OCI-LY1 (cell line): ENCODE results near the gene SRMS.
A peak's percentile ranks its signal among the peaks of the same experiment; 100 is the strongest.

Source experiments
- H2AFZ ChIP-seq: fragments of 200-600 bp; sonication (generic), shearing (Covaris generic); 2 replicates; pipeline ENCODE4 v1.6.0; 2014; ENCODE audit warnings: antibody characterized with exemption, mild to moderate bottlenecking, low read length
- H3F3A ChIP-seq: fragments of 200-600 bp; sonication (generic), shearing (Covaris generic); 2 replicates; pipeline ENCODE4 v1.6.0; 2014; ENCODE audit warnings: mild to moderate bottlenecking, antibody characterized with exemption, low read length, moderate library complexity; ENCODE audit not compliant: insufficient read depth
- H3K27ac ChIP-seq: fragments of 200-600 bp; sonication (generic); 2 replicates; pipeline ENCODE4 v1.5.1; 2014; ENCODE audit warnings: low read length, mixed run types, mild to moderate bottlenecking, low read depth; ENCODE audit not compliant: poor library complexity, severe bottlenecking
- H3K27me3 ChIP-seq: fragments of 200-600 bp; sonication (generic); 2 replicates; pipeline ENCODE4 v1.6.0; 2014; ENCODE audit warnings: antibody characterized with exemption, mild to moderate bottlenecking, low read length, moderate library complexity; ENCODE audit not compliant: insufficient read depth
- H3K36me3 ChIP-seq: fragments of 200-600 bp; sonication (generic); 2 replicates; pipeline ENCODE4 v1.6.1; 2014; ENCODE audit warnings: mild to moderate bottlenecking, antibody characterized with exemption, low read length, moderate library complexity, mixed read lengths; ENCODE audit not compliant: insufficient read depth
- H3K4me1 ChIP-seq: fragments of 200-600 bp; sonication (generic); 2 replicates; pipeline ENCODE4 v1.5.1; 2014; ENCODE audit warnings: mild to moderate bottlenecking, low read length, moderate library complexity; ENCODE audit not compliant: insufficient read depth, severe bottlenecking
- H3K4me2 ChIP-seq: fragments of 200-600 bp; sonication (generic), shearing (Covaris generic); 2 replicates; pipeline ENCODE4 v1.6.1; 2014; ENCODE audit warnings: low read length
- H3K4me3 ChIP-seq: fragments of 200-600 bp; sonication (generic); 2 replicates; pipeline ENCODE4 v1.5.1; 2014; ENCODE audit warnings: low read length, low read depth, mild to moderate bottlenecking, mixed read lengths; ENCODE audit not compliant: poor library complexity, severe bottlenecking
- H3K79me2 ChIP-seq: fragments of 200-600 bp; shearing (Covaris generic); 2 replicates; pipeline ENCODE4 v1.6.1; 2016; ENCODE audit warnings: mixed run types, low read length, mixed read lengths; ENCODE audit not compliant: insufficient read depth
- H3K9ac ChIP-seq: fragments of 200-600 bp; sonication (generic), shearing (Covaris generic); 2 replicates; pipeline ENCODE4 v1.6.1; 2014; ENCODE audit warnings: mild to moderate bottlenecking, low read length, mixed read lengths
- H3K9me2 ChIP-seq: fragments of 200-600 bp; sonication (generic), shearing (Covaris generic); 2 replicates; pipeline ENCODE4 v1.6.1; 2014; ENCODE audit warnings: low read depth, mild to moderate bottlenecking, low read length, mixed read lengths
- H3K9me3 ChIP-seq: fragments of 200-600 bp; shearing (Covaris generic); 2 replicates; pipeline ENCODE4 v1.6.1; 2014; ENCODE audit warnings: low read length, mixed read lengths
- H4K20me1 ChIP-seq: fragments of 200-600 bp; sonication (generic), shearing (Covaris generic); 2 replicates; pipeline ENCODE4 v1.6.0; 2016; ENCODE audit warnings: mild to moderate bottlenecking, low read length; ENCODE audit not compliant: insufficient read depth
- CTCF ChIP-seq: fragments of 200-600 bp; sonication (generic), shearing (Covaris generic); IDR thresholded peaks from 2 replicates; pipeline ENCODE4 v1.5.1; 2017; ENCODE audit warnings: mild to moderate bottlenecking, antibody characterized with exemption, low read length, moderate library complexity, mixed read lengths
- EZH2 ChIP-seq: fragments of 200-600 bp; sonication (generic), shearing (Covaris generic); IDR thresholded peaks from 2 replicates; pipeline ENCODE4 v1.8.0; 2017; ENCODE audit warnings: borderline replicate concordance, mixed run types, mild to moderate bottlenecking, antibody characterized with exemption, low read length, moderate library complexity, mixed read lengths

SRMS gene

GRCh38 chr20:63522091-63522868 is 25.3 kb downstream of the SRMS start:
- Histone ChIP-seq H3K9me2 (no peaks in the 10 kb centered on the region), H3K9ac (no peak overlapping the region)

GRCh38 chr20:63521602-63522001 is 25.9 kb downstream of the SRMS start:
- no peaks in the 10 kb centered on the region for H3K9me2 ChIP-seq
- H3K9me3 ChIP-seq, result 0 out of 2 replicates have a peak, but pooled peaks cover 6% of the 10 kb centered on the region
- peak overlapping the region; percentile 75 for H3K4me2 ChIP-seq
- no peaks in the 10 kb centered on the region for H4K20me1 ChIP-seq
- peaks cover 14% of the 10 kb centered on the region for H3K4me1 ChIP-seq
- H3K27ac ChIP-seq, result no peak overlapping the region
- TF ChIP-seq EZH2 (no peak), CTCF (no peak)
- H3F3A ChIP-seq, result no peaks in the 10 kb centered on the region
- no peaks in the 10 kb centered on the region for H3K79me2 ChIP-seq
- no peaks in the 10 kb centered on the region for H3K27me3 ChIP-seq
- H3K4me3 ChIP-seq, result peak overlapping the region; percentile 78
- H2AFZ ChIP-seq, result no peak overlapping the region
- H3K9ac ChIP-seq, result peak overlapping the region; percentile 80
- peaks cover 27% of the 10 kb centered on the region for H3K36me3 ChIP-seq

More at GRCh38 chr20:63522091-63522868, 25.3 kb downstream of the SRMS start:
- no peak overlapping the region for H3K4me3 ChIP-seq
- H3K36me3 ChIP-seq, result peaks cover 27% of the 10 kb centered on the region
- H3K79me2 ChIP-seq, result no peaks in the 10 kb centered on the region
- no peak overlapping the region for H2AFZ ChIP-seq
- no peaks in the 10 kb centered on the region for H4K20me1 ChIP-seq
- no peaks in the 10 kb centered on the region for H3K27me3 ChIP-seq
- no peak overlapping the region for H3K27ac ChIP-seq
- no peak for TF ChIP-seq CTCF
- TF ChIP-seq EZH2, result no peak
- H3K9me3 ChIP-seq, result 0 out of 2 replicates have a peak, but pooled peaks cover 6% of the 10 kb centered on the region
- no peaks in the 10 kb centered on the region for H3F3A ChIP-seq
- H3K4me1 ChIP-seq, result peaks cover 14% of the 10 kb centered on the region
- H3K4me2 ChIP-seq, result no peak overlapping the region

- no peaks in the 10 kb centered on the region for H4K20me1 ChIP-seq
- peak overlapping the region; percentile 75 for H3K4me2 ChIP-seq
- H3K4me3 ChIP-seq, result peak overlapping the region; percentile 78
- H3K9me2 ChIP-seq, result no peaks in the 10 kb centered on the region
- H3K4me1 ChIP-seq, result peaks cover 14% of the 10 kb centered on the region
- no peaks in the 10 kb centered on the region for H3K27me3 ChIP-seq
- no peak overlapping the region for H3K27ac ChIP-seq
- peak overlapping the region; percentile 80 for H3K9ac ChIP-seq
- H3K9me3 ChIP-seq, result 0 out of 2 replicates have a peak, but pooled peaks cover 6% of the 10 kb centered on the region
- no peaks in the 10 kb centered on the region for H3K79me2 ChIP-seq
- no peaks in the 10 kb centered on the region for H3F3A ChIP-seq
- H2AFZ ChIP-seq, result no peak overlapping the region
- TF ChIP-seq CTCF, result peak; percentile 29
- no peak for TF ChIP-seq EZH2
- peaks cover 27% of the 10 kb centered on the region for H3K36me3 ChIP-seq
Measured at GRCh38 chr20:63520934-63521601, 26.5 kb downstream of the SRMS start.
